HG03442 (cell line): ENCODE results near the gene RASD1.

Experiments used
- ATAC-seq: cut with Tn5 transposase; IDR thresholded peaks from one replicate; pipeline ENCODE4 v1.9.1; 2021; ENCODE audit warnings: mild to moderate bottlenecking, moderate library complexity; ENCODE audit not compliant: unreplicated experiment

Gene RASD1

GRCh38 chr17:17527534-17527933, 31.3 kb upstream of the RASD1 start:
- no peak for ATAC-seq

DNA sequence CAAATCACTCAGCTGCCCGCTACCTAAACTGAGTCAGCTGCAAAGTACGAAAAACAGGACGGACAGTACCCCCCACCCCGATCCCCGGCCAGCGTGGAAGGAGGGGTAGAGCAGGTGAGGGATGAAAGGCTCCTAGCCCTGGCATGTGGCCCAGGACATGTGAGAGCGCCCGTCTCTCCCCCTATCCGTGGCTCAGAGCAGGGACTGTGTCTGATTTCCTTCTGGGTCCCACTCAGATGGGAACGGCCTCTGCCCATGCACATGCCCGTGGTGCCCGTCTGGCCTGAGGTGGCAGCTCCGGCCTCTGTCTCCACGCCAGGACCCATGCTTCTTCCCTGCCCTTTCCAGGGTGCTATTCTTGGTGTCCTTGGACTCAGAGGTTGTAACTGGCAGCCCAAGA, 30.2 kb upstream of the RASD1 start:
- ATAC-seq, result no peak

- ATAC-seq, result no peak
These were observed 29.8 kb upstream of the RASD1 start for GRCh38 chr17:17525956-17526355.

GRCh38 chr17:17525311-17525710, 29.1 kb upstream of the RASD1 start:
- no peak for ATAC-seq

DNA sequence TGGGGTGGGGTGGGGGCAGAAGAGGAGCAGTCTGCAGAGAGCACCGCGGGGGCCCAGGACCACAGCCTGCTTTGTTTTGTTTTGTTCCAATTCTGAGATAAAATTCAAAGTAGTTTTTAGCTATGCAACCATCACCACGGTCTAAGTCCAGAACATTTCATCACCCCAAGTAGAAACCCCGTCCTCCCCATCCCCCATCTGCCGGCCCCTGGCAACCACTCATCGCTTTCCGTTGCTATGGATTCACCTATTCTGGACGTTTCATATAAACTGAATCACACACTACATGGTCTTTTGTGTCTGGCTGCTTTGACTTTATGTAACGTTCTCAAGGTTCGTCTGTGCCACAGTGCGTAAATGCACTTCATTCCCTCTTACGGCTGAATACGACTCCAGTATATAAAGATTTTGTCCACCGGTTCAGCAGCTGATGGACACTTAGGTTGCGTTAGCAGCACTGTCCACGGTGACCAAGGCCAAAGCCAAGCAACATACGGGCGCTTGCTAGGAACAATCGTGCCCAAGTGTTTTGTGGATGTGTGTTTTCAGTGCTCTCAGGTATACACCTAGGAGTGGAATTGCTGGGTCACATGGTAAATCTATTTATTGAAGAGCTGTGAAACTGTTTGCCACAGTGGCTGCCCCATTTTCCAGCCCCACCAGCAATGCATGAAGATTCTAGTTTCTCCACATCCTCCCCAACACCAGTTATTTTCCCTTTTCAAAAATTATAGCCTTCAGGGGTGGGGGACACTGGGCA, 27.7 kb upstream of the RASD1 start:
- ATAC-seq, result no peak

DNA sequence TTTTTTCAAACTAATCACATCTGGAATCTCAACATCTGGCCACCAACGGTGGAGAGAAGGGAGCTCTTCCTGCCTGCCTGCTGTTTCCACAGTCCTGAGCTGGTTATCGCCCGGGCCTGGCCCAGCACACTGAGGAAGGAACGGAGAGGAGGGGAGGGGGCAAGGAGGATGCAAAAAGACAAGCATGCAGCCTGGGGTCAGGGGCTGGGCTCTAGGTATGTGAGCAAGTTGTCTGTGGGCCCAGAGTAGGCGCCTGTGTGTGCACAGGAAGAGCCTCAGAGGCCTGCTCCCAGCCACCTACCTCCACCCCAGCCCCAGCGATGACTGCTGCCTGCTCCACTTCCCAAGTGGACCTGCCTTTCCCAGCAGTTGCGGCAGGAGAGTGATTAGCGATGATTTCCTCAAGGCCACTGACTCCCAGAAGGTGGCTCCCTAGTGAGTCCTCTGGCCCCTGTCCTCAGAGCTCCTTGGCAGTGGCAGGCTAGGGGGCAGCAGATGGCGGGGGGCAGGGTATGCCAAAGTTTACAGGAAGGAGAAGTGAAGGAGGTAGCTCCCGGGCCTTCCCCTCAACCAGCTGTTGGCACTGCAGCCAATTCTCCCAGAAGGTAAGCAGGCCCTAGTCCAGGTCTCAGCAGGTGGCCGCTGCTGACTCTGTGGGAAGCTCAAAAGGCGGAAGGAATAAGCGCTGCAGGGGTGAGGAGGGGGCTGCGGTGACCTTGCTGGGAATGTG, 27.0 kb upstream of the RASD1 start:
- no peak for ATAC-seq

GRCh38 chr17:17520599-17521232, 24.5 kb upstream of the RASD1 start:
- no peak for ATAC-seq

DNA sequence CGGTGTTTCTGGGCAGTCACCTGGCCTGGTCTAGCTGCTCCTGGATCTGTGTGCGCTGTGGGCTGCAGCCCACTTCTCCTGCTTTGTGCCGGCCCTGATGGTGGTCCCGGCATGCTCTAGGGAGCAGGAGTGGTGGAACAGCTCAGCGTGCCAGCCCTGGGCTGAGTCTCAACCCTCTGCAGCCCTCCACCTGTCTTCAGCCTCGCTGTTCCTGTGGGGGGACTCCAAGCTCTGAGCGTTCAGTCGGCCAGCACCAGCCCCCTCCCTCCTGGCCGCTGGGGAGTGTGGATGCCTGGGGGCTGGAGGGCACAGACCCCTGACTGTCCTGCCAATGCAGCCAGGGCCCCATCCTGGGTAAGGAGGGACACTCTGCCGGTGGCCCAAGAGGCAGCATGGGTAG, 23.7 kb upstream of the RASD1 start:
- no peak for ATAC-seq

DNA sequence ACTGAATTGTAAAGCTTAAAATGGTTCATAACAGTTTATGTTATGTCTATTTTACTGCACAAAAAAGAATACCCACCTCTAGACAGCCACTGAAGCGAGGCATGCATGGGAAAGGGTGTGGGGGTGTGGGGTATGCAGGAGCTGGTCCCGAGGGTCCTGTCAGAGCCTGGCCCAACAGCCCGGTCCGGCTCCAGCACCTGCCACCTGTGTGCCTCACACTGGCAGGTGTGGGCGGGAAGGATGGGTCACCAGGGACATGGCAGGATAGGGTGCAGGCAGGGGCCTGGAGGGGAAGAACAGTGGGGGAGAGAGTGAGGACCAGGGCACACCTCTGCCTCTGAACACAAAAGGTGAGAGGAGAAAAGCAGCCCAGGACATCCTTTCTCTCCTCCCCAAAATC, 22.8 kb upstream of the RASD1 start:
- ATAC-seq, result no peak

- ATAC-seq, result no peak
These were observed 21.8 kb upstream of the RASD1 start for GRCh38 chr17:17518014-17518413.

GRCh38 chr17:17516941-17517720, 20.9 kb upstream of the RASD1 start:
- ATAC-seq, result no peak

GRCh38 chr17:17515934-17516930, 20.0 kb upstream of the RASD1 start:
- ATAC-seq, result no peak

- ATAC-seq, result no peak
These were observed 19.1 kb upstream of the RASD1 start for GRCh38 chr17:17514993-17515933.

DNA sequence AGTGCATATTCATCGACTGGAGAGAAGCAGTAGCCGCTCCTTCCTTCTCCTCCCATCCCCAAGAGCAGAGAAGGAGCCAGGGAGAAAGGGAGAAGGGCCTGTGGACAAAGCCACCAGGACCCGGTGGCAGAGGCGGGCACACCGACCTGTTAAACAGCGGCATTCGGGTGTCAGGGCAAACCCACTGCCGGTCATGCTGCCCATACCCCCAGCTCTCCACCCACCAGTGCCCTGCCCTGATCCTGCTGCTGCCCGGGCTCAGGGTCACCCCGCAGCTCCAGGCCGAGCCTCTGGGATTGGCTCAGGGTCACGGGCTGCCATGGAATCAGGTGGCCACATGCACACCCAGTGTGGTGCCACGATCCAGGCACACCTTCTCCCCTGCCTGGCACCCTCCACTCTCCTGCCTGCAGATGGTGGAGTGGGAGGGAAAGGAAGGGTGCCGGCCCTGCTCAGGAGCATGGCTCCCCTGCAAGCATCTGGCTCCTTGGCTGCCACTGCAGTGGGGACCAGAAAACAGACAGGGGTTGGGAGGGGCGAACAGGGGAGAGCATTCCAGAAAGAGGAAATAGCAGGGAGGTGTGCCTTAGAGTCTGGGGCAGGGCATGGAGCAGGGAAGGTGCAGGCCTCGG, 18.3 kb upstream of the RASD1 start:
- no peak for ATAC-seq

DNA sequence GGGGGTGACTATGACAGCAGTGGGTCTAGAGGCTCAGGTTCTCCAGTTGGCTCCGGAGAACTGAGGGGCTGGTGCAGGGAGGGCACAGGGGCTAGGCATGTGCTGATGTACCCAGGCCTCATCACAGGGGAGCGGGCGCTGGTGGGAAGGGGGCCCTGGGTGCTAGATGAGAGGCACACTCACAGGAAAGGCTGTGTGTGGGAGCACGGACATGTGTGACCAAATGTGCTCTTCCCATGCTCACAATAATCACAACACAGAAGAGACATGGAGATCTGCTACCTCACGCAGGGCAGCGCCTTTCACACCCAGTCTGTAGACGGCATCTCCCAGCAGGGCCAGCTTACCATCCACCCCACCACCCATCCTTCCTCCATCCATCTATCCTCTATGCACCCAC, 17.4 kb upstream of the RASD1 start:
- no peak for ATAC-seq

- ATAC-seq, result no peak
These were observed 16.7 kb upstream of the RASD1 start for GRCh38 chr17:17512866-17513265.

DNA sequence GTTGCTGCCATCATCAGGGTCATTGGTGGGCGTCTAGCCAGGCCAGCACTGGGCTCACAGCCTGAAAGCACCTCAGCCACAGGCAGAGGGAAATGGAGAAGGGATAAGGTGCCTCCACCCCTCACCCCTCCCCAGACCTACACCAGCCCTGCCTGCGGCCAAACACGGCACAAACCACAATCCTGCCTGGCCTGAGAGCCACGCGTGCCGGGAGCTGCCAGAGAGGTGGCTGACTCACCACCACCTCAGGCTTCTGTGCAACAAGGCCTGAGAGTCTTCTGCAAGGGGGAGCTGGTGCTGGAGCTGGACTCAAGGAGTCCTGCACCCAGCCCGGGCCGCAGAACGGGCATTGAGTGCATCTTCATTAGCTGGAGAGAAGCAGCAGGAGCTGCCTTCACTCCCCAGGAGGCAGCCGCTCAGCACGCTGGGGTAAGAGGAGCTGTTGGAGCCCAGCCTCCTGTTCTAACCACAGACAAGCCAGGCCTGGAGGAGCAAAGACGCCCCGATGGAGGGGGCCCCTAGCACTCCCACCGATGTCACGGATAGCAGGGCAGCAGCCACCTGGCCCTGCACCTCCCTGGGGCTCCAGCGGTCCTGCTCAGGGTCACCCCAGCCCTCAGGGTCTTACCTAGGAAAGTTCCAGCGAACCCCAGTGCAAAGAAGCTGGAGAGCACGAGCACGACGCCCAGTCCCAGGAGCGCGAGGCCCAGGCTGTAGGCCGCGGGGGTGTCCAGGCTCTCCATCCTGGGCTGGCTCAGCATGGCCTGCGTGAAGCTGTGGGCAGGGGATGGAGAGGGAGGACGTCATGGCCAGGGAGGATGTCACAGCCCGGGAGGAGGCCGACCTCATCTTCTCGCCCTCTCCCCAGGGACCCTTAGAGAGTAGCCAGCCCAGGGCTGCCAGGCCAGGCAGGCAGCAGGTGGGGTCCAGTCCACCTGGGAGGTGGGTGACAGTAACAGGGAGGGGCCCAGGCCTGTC, 16.0 kb upstream of the RASD1 start:
- no peak for ATAC-seq
